Mesangial cell (primary cell): ENCODE measurements around the gene ENTPD8. TPM values are rescaled to one million over a fixed set of nuclear protein-coding genes. Genes with fewer than 3 reads are reported as not detected.

Experiments used
- total RNA-seq: library from RNA; depleted of rRNA; stranded (reverse); fragments of >200 nt; gene quantifications from 2 replicates; pipeline ENCODE4 v1.2.3, GENCODE V29; 2015

Gene ENTPD8
- total RNA-seq = 0.38 TPM in 1 of 2 replicates, not detected in the other

GRCh38 chr9:137441289-137441934, at the start of gene ENTPD8:
TSS of gene ENTPD8 (minus strand) at chr9:137441357. CDS start at chr9:137438285, 3,072 bp downstream.

GRCh38 chr9:137459152-137459600, 18.0 kb upstream of the ENTPD8 start, which contains the start of gene NSMF:
TSS of gene NSMF (minus strand) at chr9:137459334. CDS start at chr9:137459102, 232 bp downstream.

GRCh38 chr9:137422604-137423513, 18.3 kb downstream of the ENTPD8 start, which contains the start of the genes EXD3 and NOXA1:
TSS of gene EXD3 (minus strand) at chr9:137423162. CDS start at chr9:137395357, 27,805 bp downstream.
TSS of gene NOXA1 (plus strand) at chr9:137423393. CDS start at chr9:137423530, 137 bp downstream.

Other genes with a start within 250 kb of the ENTPD8 start
- 9.5 and 9.6 TPM in 2 replicates for gene TPRN, start 240.6 kb downstream of the ENTPD8 start, total RNA-seq
- 36.0 and 40.9 TPM in 2 replicates for gene TMEM203, start 235.7 kb downstream of the ENTPD8 start, total RNA-seq
- 15.2 and 24.0 TPM in 2 replicates for gene NDOR1, start 235.7 kb downstream of the ENTPD8 start, total RNA-seq
- gene RNF208, start 219.1 kb downstream of the ENTPD8 start, total RNA-seq = 1.6 and 5.3 TPM in 2 replicates
- 0.49 and 2.9 TPM in 2 replicates for gene CYSRT1, start 216.2 kb downstream of the ENTPD8 start, total RNA-seq
- gene RNF224, start 213.9 kb downstream of the ENTPD8 start, total RNA-seq = 0.25 TPM in 1 of 2 replicates, not detected in the other
- gene SLC34A3, start 210.5 kb downstream of the ENTPD8 start, total RNA-seq = not detected in 2 replicates
- 179 and 1,107 TPM in 2 replicates for gene TUBB4B, start 200.1 kb downstream of the ENTPD8 start, total RNA-seq
- gene STPG3, start 190.1 kb downstream of the ENTPD8 start, total RNA-seq = not detected in 2 replicates
- gene NELFB, start 186.0 kb downstream of the ENTPD8 start, total RNA-seq = 56.2 and 81.0 TPM in 2 replicates
- gene TOR4A, start 163.6 kb downstream of the ENTPD8 start, total RNA-seq = 50.8 and 52.1 TPM in 2 replicates
- 0.38 and 1.8 TPM in 2 replicates for gene NRARP, start 139.1 kb downstream of the ENTPD8 start, total RNA-seq
- gene EXD3, start 18.2 kb downstream of the ENTPD8 start, total RNA-seq = 5.4 and 22.3 TPM in 2 replicates
- gene NOXA1, start 18.0 kb downstream of the ENTPD8 start, total RNA-seq = 0.33 and 2.3 TPM in 2 replicates
- 41.9 and 92.3 TPM in 2 replicates for gene NSMF, start 18.0 kb upstream of the ENTPD8 start, total RNA-seq
- 0.16 and 2.3 TPM in 2 replicates for gene PNPLA7, start 109.0 kb upstream of the ENTPD8 start, total RNA-seq
- 74.4 and 98.6 TPM in 2 replicates for gene MRPL41, start 110.5 kb upstream of the ENTPD8 start, total RNA-seq
- gene DPH7, start 137.6 kb upstream of the ENTPD8 start, total RNA-seq = 28.9 and 31.1 TPM in 2 replicates
- 16.5 and 30.6 TPM in 2 replicates for gene ZMYND19, start 149.2 kb upstream of the ENTPD8 start, total RNA-seq
- gene ARRDC1, start 164.3 kb upstream of the ENTPD8 start, total RNA-seq = 42.5 and 59.8 TPM in 2 replicates
- gene EHMT1, start 177.6 kb upstream of the ENTPD8 start, total RNA-seq = 60.5 and 64.4 TPM in 2 replicates